HL-60 (cell line): ENCODE results near the gene SYNJ2BP.

ENCODE experiments used
- CTCF ChIP-seq: IDR thresholded peaks from one replicate; pipeline ENCODE4 v1.5.1; 2011; ENCODE audit warnings: low read length, control low read depth, inconsistent platforms; ENCODE audit not compliant: insufficient read depth
- GABPA ChIP-seq: IDR thresholded peaks from 2 replicates; pipeline ENCODE4 v1.6.1; 2012; ENCODE audit warnings: low read depth
- SPI1 ChIP-seq: IDR thresholded peaks from 2 replicates; pipeline ENCODE4 v1.6.1; 2012; ENCODE audit warnings: low read depth, mild to moderate bottlenecking, borderline replicate concordance
- TF ChIP-seq, protein P1 (sequence below): IDR thresholded peaks from 2 replicates; pipeline ENCODE4 v1.6.1; 2012; ENCODE audit warnings: low read depth; ENCODE audit not compliant: insufficient replicate concordance

DNA sequence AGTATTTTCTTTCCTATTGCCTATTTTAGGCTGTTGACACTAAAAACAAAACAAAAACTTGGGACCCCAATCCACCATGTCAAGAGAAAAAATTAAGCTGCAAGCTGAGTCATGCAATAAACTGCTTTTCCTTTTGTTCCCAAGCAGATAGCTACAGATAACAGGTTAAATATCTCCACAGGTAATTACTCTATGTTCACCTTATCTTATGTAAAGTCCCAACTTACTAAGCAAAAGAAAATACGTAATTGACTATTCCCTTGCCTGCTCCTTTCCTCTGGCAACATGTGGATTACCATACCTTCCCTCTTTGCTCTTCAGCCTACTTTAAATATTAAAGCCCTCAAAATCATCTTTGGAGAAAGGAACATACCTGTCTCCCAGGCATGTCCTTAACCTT is 38.2 kb downstream of the SYNJ2BP start:
- TF ChIP-seq CTCF = no peak
- TF ChIP-seq GABPA = no peak
- TF ChIP-seq, protein P1, sequence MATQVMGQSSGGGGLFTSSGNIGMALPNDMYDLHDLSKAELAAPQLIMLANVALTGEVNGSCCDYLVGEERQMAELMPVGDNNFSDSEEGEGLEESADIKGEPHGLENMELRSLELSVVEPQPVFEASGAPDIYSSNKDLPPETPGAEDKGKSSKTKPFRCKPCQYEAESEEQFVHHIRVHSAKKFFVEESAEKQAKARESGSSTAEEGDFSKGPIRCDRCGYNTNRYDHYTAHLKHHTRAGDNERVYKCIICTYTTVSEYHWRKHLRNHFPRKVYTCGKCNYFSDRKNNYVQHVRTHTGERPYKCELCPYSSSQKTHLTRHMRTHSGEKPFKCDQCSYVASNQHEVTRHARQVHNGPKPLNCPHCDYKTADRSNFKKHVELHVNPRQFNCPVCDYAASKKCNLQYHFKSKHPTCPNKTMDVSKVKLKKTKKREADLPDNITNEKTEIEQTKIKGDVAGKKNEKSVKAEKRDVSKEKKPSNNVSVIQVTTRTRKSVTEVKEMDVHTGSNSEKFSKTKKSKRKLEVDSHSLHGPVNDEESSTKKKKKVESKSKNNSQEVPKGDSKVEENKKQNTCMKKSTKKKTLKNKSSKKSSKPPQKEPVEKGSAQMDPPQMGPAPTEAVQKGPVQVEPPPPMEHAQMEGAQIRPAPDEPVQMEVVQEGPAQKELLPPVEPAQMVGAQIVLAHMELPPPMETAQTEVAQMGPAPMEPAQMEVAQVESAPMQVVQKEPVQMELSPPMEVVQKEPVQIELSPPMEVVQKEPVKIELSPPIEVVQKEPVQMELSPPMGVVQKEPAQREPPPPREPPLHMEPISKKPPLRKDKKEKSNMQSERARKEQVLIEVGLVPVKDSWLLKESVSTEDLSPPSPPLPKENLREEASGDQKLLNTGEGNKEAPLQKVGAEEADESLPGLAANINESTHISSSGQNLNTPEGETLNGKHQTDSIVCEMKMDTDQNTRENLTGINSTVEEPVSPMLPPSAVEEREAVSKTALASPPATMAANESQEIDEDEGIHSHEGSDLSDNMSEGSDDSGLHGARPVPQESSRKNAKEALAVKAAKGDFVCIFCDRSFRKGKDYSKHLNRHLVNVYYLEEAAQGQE = no peak
- TF ChIP-seq SPI1 = no peak
